ENCODE results near the gene ZDHHC6. TPM values are rescaled to one million over a fixed set of nuclear protein-coding genes. Genes with fewer than 3 reads are reported as not detected.

ZDHHC6 gene
- total RNA-seq, 1 experiment from 2014 or later, result 35.2 TPM

DNA sequence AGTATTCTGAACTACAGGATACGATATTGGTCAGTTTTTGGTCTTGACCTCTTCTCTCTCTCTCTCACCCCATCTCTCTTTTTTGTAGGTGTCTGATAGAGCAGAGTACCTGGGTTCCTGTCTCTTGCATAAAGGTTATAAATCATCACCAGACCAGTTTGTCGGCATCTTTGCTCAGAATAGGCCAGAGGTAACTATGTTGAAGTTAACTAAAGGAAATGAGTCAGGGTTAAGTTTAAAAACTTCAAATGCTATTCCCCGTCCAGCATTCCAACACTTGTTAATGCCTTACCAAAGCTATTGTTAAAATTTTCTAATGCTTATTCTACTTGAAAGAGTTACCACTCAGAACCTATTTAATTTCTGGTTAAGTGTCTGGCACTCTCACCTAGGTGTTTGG, 42.1 kb downstream of the ZDHHC6 start:
- H3K27me3 ChIP-seq (ENCODE audit: insufficient read depth, low read length), result no peaks in the 10 kb centered on the region
- TF ChIP-seq, protein P1, sequence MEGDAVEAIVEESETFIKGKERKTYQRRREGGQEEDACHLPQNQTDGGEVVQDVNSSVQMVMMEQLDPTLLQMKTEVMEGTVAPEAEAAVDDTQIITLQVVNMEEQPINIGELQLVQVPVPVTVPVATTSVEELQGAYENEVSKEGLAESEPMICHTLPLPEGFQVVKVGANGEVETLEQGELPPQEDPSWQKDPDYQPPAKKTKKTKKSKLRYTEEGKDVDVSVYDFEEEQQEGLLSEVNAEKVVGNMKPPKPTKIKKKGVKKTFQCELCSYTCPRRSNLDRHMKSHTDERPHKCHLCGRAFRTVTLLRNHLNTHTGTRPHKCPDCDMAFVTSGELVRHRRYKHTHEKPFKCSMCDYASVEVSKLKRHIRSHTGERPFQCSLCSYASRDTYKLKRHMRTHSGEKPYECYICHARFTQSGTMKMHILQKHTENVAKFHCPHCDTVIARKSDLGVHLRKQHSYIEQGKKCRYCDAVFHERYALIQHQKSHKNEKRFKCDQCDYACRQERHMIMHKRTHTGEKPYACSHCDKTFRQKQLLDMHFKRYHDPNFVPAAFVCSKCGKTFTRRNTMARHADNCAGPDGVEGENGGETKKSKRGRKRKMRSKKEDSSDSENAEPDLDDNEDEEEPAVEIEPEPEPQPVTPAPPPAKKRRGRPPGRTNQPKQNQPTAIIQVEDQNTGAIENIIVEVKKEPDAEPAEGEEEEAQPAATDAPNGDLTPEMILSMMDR (conservative IDR thresholded peaks at IDR 0.05), result no peak
- no peak overlapping the region for H3K4me2 ChIP-seq (ENCODE audit: insufficient read depth, insufficient read length, low read length)
- no peaks in the 10 kb centered on the region for H3K4me1 Mint-ChIP-seq
- no peaks in the 10 kb centered on the region for H3K79me1 ChIP-seq (ENCODE audit: insufficient read depth, low read depth, low read length, poor library complexity, severe bottlenecking)
- no peak overlapping the region for H2AFZ ChIP-seq (ENCODE audit: low read length)
- H4K91ac ChIP-seq (ENCODE audit: insufficient read length, low read depth, low read length), result no peak overlapping the region
- no peak overlapping the region for H3K56ac ChIP-seq (ENCODE audit: insufficient read length, low read depth, low read length)
- H3K36me3 Mint-ChIP-seq (ENCODE audit: insufficient read depth in 1 of 3, low read depth in 3 of 3), result no peaks in the 10 kb centered on the region
- no peak overlapping the region for H4K5ac ChIP-seq (ENCODE audit: insufficient read length, low read depth, low read length)
- no peak overlapping the region for H3K9ac ChIP-seq (ENCODE audit: extremely low read depth, insufficient read length, low read length)
- H3K79me2 ChIP-seq (ENCODE audit: insufficient read depth, low read length), result no peaks in the 10 kb centered on the region
- H3K27ac Mint-ChIP-seq, result no peak overlapping the region
- no peak overlapping the region for H3K23ac ChIP-seq (ENCODE audit: insufficient read length, low read depth, low read length)
- H2BK20ac ChIP-seq (ENCODE audit: low read depth, low read length, poor library complexity, severe bottlenecking), result no peak overlapping the region
- no peaks in the 10 kb centered on the region for H3K9me3 ChIP-seq (ENCODE audit: control insufficient read depth, low read depth, low read length)
- H3K27ac ChIP-seq (ENCODE audit: insufficient read length, low read depth, low read length), result no peak overlapping the region
- H2BK120ac ChIP-seq (ENCODE audit: low read depth, low read length, poor library complexity, severe bottlenecking), result no peak overlapping the region
- no peak overlapping the region for H2BK15ac ChIP-seq (ENCODE audit: low read depth, low read length)
- H2AK5ac ChIP-seq (ENCODE audit: insufficient read length, low read length), result no peak overlapping the region
- no peaks in the 10 kb centered on the region for H3K9me3 Mint-ChIP-seq
- peaks cover 13% of the 10 kb centered on the region for H3K27me3 Mint-ChIP-seq (ENCODE audit: low read depth)
- DNase-seq, result no peak
- no peak overlapping the region for H3T11ph ChIP-seq (ENCODE audit: low read length)
- H4K20me1 ChIP-seq (ENCODE audit: control insufficient read depth, insufficient read depth, insufficient read length), result no peaks in the 10 kb centered on the region
- H3K4me3 Mint-ChIP-seq, result no peak overlapping the region
- H3K4ac ChIP-seq (ENCODE audit: low read depth, low read length), result no peak overlapping the region
- no CpG with 5 or more reads among the region's 3 CpGs for WGBS (ENCODE audit: extremely low coverage, insufficient read length, low lambda C conversion rate)
- no peak overlapping the region for H3K18ac ChIP-seq (ENCODE audit: insufficient read length, low read depth, low read length)
- no peak overlapping the region for H2BK5ac ChIP-seq (ENCODE audit: insufficient read length, low read length)
- no peaks in the 10 kb centered on the region for H3K23me2 ChIP-seq (ENCODE audit: insufficient read length, low read depth, low read length, poor library complexity, severe bottlenecking)
- no peaks in the 10 kb centered on the region for H3K4me1 ChIP-seq (ENCODE audit: insufficient read depth, low read length)
- H2BK12ac ChIP-seq (ENCODE audit: insufficient read length, low read depth, low read length), result no peak overlapping the region
- H4K8ac ChIP-seq (replicated peaks; ENCODE audit: insufficient read length, low read depth, low read length), result no peak overlapping the region
- no peak overlapping the region for H3K14ac ChIP-seq (ENCODE audit: insufficient read depth, low read length)

Data from H9 (cell line).